HG02610 (cell line): ENCODE data around the gene HEATR3.

Source experiments
- ATAC-seq: cut with Tn5 transposase; IDR thresholded peaks from one replicate; pipeline ENCODE4 v1.9.1; 2021; ENCODE audit warnings: mild to moderate bottlenecking, moderate library complexity; ENCODE audit not compliant: unreplicated experiment

The HEATR3 gene

DNA sequence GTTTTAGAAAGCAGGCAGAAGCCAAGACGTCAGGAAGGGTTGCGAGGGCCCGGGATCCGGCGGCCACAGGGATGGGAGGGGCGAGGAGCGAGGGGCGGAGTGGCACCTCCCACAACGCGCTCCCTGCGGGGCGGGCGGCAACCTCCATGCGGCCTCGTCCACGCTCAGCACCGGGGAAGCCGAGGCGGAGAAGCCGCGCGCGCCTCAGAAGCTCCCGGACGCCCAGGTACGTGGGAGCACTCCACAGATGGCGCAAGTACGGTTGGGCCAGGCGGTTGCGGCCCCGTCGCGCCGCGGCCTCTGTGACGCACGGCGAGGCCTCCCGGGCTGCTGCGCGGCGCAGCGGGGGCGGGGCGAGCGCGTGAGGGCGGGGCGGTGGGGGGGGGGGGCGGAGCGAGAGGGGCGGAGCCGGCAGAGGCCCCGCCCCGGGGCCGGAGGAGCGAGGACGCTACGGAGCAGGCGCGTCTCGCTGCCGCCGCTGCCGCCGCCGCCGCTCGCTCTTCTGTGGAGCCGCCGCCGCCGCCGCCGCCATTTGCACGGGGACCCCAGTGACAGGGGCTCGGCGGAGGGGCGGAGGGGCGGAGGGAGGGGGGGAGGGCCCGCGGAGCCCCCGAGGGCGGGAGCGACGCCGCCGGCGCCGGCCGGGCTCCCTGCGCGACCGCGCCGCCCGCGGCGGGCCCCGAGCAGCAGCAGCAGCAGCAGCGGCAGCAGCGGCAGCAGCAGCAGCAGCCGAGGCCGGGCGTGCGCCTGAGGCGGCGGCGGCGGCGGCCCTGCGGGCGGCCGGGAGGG, 87.2 kb downstream of the HEATR3 start, which contains the start of gene TENT4B:
TSS of gene TENT4B (plus strand) at position 500 of the 789 bp plus-strand sequence. CDS start 316 bp downstream, outside the sequence.
- ATAC-seq: peak; percentile 70

DNA sequence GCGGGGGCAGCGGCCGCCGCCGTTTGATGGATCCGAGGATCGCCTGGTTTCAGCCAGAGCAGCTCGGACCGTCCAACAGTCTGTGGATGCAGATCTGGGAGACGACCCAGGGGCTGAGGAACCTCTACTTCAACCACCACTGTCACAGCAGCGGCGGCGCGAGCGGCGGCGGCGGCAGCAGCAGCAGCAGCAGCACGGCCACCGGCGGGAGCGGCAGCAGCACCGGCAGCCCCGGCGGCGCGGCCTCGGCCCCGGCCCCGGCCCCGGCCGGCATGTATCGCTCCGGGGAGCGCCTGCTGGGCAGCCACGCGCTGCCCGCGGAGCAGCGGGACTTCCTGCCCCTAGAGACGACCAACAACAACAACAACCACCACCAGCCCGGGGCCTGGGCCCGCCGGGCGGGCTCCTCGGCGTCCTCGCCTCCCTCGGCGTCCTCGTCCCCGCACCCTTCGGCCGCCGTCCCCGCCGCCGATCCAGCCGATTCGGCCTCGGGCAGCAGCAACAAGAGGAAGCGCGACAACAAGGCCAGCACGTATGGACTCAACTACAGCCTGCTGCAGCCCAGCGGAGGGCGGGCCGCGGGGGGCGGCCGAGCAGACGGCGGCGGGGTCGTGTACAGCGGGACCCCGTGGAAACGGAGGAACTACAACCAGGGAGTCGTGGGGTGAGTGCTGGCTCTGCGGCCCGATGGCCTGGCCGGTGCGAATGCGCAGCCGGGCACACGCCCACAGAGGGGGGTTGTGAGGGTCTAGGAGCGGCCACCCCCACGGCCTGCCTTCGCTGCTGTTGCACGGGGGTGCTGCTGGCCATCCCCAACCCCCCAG, 88.0 kb downstream of the HEATR3 start:
- peak; percentile 11 for ATAC-seq

DNA sequence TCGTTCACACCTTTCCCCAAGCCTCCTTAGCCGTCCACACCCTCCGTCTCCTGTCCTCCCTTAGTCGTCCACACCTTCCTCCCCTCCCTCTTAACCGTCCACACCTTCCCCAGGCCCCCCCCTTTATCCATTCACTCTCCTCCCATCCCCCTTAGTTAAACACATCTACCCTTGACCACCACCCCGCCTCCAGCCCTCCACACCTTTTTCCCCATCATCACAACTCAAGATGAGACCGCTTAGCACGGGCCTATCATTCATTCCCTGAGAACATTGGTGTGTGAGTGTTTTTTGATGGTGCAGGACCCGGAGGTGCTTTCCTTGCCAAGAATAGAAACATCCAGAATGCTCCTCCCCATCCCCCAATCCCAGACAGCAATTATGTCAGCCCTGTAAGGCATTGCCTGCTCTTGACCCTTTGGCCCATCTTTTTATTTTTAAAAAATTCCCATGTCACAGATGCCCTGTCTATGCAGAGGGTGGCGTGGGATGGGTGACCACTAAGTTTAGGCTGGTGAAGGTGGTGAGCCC, 88.7 kb downstream of the HEATR3 start:
- ATAC-seq: no peak

DNA sequence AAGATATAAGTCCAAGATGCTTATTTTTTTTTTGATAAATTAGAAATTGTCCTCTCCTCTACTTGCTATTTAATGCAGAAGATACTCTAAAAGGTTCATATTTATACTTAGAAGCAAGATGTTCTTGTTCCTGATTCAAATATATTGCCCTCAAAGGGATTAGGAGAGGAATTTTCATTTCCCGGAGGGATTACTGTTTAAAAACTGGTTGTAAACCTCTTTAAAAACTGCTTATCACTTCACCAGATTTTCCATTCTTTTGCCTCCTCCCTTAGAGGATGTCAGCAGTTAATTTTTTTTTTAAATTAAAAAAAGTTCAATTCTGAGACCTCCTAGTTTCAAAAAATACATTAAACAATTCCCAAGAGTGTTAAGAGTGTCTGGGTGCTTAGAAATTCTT, 90.2 kb downstream of the HEATR3 start:
- ATAC-seq: no peak
